GM19240 (cell line): ENCODE data around the gene EXOC3L1.

Experiments used
- DNase-seq: peaks from one replicate; pipeline ENCODE4 v3.0.0; 2011; ENCODE audit warnings: low spot score; ENCODE audit not compliant: insufficient read length

Gene EXOC3L1

DNA sequence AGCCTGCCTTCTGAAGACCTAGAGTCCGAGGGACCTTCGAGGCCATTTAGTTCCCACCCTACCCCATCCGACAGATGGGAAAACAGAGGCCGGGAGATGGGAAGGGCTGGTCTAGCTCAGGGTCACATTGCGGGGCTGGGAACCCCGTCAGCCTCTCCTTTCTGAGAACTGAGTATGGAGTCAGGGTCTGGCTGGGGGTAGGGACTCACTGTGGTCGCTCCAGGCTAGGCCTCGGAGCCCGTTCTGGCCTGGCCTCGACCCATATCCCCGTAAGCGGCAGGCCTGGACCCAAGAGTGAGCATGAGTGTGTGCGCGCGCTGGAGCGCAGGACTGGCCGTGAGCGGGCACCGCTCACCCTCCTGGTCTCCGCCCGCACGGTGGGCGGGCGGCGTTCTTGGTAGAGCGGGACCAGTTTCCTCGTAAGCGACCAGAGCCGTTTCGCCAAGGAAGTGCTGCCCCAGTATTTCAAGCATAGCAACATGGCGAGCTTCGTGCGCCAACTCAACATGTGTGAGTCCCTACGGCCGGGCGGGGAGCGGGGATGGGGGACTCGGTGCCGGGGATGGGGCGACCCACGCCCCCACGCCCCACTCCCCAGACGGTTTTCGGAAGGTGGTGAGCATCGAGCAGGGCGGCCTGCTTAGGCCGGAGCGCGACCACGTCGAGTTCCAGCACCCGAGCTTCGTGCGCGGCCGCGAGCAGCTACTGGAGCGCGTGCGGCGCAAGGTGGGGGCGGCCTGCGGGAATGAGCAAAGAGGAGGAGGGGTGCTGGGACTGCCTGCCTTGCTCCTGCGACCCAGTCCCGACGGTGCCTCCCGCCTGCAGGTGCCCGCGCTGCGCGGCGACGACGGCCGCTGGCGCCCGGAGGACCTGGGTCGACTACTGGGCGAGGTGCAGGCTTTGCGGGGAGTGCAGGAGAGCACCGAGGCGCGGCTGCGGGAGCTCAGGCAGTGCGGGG is 24.5 kb downstream of the EXOC3L1 start:
- DNase-seq = no peak

GRCh38 chr16:67164599-67165061 is 25.3 kb downstream of the EXOC3L1 start, which contains the start of gene HSF4:
TSS of gene HSF4 (plus strand) at chr16:67164745. CDS start at chr16:67164812, 67 bp downstream.
- DNase-seq = no peak

DNA sequence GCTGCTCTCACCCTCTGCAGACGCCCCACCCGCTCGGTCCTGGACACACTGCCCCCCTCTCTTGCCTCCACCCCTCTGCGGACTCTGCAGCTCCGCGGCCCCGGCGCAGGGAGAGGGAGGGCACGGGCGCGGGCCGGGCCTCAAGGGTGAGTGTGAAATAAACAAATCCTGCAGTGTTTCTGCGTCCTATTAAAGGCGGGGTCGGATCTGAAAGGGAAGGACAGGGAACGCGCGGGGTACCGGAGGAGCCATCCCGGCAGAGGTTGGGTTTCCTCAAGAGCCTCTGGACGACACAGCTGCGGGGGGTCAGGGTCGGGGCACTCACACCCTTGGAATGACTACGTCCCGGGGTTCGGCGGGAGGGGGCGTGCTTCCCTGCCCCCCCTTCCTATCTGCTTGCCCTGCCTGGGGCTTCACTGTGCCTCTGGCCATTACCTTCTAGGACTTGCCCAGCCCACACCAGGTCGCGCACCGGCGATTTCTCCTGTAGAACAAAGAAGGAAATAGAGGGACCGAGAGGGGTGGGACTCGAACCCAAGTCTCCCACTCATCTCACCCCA is 25.9 kb downstream of the EXOC3L1 start:
- DNase-seq = no peak

- no peak for DNase-seq
Measured at GRCh38 chr16:67163164-67163998, 26.6 kb downstream of the EXOC3L1 start.

DNA sequence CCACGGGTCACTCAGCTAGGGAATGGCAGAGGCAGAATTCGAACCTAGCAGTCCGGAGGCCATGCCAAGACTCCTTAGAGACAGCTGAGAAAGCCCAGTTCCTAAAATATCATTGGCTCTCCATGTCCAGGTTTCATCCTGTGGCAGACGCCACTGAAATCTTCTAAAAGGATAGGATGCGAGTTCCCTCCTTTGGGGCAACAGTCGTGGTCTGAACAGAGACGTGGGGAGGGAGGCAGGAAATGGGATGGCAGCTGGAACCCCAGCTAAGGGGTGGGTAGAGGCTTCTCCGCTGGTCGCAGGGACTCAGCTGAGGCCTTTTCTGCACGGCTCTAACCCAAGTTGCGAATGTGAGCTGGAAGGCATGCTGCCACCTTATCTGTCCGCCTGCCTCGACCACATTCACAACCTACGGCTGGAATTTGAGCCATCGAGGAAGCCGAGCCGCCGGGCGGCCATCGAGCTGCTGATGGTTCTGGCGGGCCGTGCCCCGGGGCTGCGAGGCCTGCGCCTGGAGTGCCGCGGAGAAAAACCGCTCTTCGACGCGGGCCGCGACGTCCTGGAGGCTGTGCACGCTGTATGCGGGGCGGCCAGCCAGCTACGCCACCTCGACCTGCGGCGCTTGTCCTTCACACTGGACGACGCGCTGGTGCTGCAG is 27.3 kb downstream of the EXOC3L1 start:
- DNase-seq = no peak

- no peak for DNase-seq
Measured at GRCh38 chr16:67161595-67162058, 28.3 kb downstream of the EXOC3L1 start.

GRCh38 chr16:67158637-67159600 is 31.0 kb downstream of the EXOC3L1 start:
- peak; percentile 76 for DNase-seq

DNA sequence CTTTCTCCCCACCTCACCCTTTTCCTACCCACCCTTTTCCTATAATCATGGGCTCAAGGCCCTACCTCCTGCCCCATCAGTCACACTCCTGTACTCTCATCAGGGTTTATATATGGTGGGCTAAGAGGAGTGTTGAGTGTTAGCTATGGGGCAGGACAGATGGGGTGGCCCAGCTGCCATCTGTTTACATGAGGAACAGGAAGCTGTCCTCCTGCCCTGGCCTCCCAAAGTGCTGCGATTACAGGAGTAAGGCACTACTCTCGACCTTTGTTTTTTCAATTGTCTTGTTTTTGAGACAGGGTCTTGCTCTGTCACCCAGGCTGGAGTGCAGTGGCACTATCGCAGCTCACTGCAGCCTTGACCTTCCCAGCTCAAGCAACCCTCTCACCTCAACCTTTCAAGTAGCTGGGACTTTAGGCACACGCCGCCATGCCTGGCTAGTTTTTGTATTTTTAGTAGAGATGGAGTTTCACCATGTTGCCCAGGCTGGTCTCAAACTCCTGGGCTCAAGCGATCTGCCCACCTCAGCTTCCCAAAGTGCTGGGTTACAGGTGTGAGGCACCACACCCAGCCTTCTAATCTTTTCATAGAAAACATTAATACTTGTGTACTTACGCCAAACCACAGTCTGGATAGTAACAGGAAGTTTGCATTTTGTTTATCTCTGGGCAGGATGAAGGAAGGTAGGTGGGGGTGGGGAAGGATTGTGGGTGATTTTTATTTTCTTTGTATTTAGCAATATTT is 31.9 kb downstream of the EXOC3L1 start:
- no peak for DNase-seq

DNA sequence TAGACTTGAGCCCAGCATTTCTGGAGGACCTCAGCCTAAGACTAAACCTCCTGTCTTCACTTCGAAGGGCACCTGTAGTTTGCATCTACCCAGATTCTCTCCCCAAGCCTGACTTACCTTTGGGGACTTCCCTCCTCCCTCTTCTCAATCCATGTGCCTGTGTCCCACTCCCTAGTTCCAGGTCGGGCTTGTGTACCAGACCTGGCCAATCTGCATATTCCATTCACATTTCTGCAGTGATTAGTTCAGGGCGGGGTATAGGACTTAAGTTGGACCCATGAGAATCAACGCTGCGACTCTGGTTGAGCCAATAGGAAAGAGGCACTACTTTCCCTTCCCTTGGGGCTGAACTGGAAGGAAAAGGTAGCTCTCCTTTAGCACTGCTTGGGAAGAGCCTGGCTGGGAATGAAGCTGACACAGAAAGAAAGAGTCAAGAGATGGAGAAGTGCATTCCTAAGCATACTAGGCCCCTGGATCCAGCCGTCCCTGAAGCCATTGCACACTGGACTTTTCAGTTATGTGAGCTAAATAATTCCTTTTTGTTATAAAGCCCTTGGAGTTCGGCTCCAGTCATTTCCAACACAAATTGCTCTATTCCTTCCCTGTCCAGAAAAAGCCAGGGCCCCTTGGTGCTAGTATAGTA is 32.7 kb downstream of the EXOC3L1 start:
- no peak for DNase-seq

DNA sequence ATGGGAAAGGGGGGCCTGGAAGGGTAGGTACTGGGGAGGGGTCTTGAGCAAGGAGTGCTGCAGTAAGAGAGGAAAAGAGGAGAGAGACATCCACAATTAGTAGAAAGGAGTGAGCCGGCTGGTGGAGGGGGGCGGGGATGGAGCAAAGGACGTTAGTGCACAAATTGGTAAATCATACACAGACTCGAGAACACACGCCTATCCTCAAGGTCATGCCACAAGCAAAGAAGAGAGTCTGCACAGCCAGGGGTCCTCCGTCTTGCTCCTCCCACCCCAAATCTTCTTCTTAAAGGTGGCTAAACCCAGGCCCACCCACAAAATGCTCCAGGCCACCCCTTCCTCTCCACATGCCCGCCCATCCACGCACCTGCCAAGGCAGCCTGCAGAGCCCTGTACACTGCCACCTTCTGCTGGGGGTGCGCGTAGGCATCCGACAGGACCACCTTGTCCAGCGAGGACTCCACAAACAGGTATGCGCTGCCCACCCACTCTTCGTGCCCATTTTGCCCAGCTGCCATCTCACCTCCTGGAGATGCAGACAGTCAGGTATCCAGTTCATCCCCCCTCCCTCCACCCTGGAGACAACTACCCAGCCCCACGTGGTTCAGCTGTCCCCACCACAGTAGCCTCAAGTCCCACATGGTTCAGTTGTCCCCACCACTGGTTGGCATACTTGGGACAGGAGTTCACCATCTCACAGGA is 33.6 kb downstream of the EXOC3L1 start:
- DNase-seq = no peak

DNA sequence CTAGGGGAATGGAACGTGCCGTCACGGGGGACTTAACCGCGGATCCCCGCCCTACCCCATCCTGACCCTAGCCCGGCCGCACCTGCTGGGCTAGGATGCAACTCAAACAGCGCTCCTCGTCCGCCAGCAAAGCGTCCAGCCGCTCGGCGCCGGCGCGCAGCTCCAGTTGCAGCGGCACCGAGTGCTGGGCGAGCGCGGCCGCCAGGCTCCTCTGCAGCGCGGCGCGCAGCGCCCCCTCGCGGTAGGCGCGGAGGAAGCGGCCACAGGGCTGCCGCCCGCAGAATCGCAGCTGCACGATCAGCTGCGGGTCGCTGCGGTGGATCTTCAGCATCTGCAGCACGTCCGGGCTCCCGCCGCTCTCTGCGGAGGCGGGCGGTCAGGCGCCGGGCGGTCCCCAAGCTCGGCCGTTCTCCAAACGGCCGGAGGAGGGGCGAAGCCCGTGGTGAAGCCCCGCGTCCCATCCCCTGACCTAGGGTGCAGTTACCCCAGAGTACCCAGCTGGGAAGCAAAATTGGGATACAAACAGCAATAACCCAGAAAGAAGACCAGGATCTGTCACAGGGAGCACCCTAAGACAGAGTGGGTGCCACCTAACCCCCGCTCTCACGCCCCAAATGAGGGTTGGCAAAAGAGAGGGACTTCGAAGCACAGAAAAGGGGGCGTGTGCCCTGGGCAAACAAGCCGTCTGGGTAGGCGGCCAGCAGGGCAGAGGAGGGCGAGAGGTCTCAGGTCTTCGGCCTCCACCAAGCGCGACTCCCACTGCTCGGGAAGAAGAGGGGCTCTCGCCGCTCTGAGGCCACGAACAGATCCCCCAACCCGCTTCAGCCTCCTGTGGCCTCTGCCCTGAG is 34.4 kb downstream of the EXOC3L1 start:
- DNase-seq = no peak

DNA sequence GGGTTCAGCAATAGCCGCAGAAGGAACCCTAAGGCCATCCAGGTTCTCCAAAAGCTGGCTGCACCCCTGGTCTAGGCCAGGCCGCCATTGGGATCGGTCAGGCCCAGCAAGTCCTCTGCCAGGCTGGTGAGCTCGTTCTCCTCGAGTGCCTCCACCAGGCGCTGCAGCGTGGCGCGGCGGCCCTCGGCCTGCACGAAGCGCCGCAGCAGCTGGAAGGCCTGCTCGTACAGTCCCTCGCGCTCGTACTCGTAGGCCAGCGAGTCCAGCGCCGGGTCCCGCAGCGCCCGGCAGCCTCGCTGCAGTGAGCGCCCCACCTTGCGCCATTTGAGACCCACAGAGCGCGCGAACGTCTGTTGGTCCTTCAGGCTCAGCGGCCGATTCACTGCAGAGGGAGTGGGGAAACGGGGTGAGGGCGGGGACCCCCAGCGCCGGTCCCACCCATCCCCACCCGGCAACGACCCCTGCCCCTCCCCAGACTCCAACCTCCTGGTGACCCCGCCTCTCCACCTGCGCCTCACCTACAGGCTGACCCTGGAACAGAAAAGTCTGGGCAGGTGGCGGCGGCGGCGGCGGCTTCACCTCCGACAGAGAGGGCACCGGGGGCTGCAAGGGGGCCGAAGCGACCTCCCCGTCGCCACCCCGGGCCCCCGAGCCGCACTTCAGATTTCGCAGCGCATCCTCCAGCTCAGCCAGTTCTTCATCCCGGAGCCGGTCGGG is 35.2 kb downstream of the EXOC3L1 start:
- no peak for DNase-seq

DNA sequence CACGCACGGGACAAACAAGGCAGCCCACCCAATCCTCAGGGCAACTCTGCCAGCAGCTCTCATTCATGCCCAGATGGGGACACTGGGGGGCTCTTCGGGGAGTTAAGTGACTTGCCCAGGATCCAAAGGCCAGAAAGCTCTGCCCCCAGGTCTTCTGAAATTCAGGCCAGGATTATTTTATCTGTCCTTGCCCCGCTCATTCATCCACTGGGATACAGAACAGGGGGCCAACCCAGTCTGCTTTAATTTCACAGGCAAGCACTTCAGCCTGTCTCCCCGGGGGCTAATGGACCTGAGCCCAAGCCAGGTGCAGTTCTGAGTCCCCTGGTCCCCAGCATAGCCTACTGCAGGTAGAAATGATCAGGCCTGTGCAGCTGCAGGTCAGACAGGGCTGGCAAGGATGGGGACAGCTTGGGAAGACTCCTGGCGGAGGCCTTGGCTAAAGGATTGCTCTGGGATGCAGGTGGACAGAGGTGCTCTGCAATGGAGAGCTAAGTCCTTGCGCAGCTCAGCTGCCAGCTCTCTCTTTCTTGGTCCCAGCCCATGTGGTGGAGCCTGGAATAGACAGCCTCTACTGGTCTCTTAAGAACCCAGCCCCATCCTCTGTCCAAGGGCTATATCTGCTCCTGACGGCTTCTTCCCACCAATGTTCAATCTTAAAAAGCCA is 38.4 kb downstream of the EXOC3L1 start:
- no peak for DNase-seq

DNA sequence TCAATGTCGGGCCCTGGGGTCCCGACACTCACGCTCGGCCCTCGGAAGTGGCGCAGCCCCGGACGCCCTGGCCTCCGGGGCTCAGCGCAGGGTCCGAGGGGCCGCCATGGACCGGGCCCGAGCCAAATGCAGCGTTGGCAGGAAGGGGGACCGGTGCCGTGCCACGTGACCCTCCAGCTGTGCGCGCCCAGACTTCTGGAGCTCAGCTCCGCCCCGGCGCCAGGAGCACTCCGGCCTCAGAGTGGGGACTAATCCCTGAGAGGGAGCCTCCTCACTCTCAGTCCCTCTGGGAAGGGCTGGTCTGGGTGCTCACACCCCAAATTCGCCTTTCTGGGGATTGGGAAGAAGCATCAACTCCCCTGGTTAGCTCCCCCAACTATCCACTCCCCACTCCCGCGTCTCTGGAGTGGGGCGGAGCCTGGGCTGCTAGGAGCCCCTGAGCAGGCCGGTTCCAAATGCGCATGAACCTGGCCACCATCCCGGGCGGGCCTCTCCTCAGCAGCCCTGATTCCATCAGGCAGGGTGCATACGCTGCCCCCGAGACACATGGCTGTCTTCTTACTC is 39.0 kb downstream of the EXOC3L1 start, which contains the start of gene B3GNT9:
B3GNT9 (minus strand) TSS at position 166 of the 564 bp plus-strand sequence. CDS start 513 bp downstream, outside the sequence.
- DNase-seq = peak; percentile 85

DNA sequence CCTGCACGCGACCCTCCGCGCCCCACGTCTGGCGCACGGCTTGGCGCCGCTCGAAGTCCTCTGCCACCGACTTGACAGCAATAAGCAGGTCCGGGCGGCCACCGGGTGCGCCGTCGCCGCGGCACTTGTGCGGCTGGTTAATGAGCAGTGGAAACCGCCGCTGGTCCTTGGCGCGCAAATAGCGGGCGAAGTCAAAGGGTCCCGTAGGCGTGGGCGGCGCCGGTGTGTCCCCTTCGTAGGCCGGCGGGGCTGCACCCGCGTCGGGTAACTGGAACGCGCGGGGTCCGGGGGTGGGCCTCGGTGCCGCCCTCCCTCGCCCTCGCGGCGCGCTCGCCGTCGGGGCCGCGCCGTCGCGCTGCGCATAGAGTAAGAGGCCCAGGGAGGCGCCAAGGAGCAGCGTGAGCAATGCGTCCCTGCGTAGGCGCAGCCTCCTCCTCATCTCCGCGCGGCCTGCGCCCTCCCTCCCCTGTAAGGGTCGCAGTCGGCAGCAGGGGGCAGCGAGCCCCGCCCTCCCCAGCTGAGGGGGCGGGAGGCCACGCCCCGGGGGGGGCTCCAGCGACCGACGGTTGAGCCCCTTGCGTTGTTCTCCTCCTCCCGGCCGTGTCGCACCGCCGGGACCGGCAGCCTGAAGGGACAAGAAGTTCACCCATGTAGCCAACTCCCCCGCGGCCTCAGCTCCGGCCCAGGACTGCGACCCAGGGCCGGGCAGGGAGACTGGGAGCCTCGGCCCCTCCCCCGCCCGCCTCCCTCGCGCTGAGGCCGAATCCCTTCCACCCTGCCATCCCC is 39.7 kb downstream of the EXOC3L1 start:
- DNase-seq = no peak
